ENCODE measurements around the gene GNB1L.

GNB1L gene

GRCh38 chr22:19859861-19860510, 5.3 kb upstream of the GNB1L start:
- no peak for DNase-seq

DNA sequence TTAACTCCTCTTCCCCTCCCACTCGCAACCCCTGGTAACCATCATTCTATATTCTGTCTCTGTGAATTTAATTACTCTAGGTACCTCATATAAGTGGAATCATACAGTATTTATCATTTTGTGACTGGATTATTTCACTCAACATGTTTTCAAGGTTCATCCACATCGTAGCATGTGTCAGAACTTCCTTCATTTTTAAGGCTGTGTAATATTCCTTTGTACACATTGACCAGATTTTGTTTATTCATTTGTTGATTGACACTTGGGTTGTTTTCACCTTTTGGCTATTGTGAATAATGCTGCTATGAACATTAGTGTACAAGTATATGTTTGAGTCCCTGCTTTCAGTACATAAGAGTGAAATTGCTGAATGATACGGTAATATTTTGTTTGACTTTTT, 2.7 kb upstream of the GNB1L start:
- DNase-seq: no peak

- DNase-seq: no peak
Measured at GRCh38 chr22:19855504-19856409, 1.1 kb upstream of the GNB1L start.

GRCh38 chr22:19853879-19854777, 546 bp downstream of the GNB1L start:
- no peak for DNase-seq

DNA sequence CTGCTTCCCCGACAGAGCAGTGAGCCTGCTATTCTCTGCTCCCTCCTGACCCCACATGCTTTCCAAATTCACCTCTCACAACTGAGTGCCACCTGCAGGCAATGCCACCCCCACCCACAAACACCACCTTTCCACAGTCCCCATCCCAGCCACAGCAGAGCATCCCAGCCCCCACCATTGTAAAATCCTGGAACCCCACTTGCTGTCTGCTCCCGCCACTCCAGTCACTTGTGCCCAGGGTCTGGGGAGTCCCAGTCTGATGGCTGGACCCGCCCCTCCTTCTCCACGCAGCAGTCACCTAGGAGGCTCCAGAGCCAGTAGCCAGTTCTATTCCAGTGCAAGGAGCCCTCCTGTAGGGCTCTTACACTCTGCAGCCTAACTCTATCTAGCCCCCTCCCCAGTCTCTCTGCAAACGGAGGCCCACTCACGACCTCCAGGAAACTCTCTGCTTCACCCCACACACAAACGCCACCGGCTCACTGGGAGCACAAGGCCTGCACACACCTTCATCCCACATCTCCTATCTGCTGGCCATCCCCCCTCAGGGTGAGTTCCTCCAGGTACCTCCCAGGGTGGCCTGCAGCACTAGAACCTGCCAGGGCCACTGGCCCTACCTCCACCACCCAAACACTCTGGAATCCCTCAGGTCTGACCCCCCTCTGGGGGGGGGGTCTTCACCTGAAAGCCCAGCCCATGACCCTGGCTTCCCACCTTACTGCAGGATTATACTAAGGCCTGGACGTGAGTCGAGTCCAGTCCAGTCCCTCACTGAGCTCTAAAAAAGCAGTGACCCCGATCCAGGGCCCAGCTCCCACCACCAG, 1.4 kb downstream of the GNB1L start:
- no peak for DNase-seq

- no peak for DNase-seq
Measured at GRCh38 chr22:19852177-19852781, 2.4 kb downstream of the GNB1L start.

DNA sequence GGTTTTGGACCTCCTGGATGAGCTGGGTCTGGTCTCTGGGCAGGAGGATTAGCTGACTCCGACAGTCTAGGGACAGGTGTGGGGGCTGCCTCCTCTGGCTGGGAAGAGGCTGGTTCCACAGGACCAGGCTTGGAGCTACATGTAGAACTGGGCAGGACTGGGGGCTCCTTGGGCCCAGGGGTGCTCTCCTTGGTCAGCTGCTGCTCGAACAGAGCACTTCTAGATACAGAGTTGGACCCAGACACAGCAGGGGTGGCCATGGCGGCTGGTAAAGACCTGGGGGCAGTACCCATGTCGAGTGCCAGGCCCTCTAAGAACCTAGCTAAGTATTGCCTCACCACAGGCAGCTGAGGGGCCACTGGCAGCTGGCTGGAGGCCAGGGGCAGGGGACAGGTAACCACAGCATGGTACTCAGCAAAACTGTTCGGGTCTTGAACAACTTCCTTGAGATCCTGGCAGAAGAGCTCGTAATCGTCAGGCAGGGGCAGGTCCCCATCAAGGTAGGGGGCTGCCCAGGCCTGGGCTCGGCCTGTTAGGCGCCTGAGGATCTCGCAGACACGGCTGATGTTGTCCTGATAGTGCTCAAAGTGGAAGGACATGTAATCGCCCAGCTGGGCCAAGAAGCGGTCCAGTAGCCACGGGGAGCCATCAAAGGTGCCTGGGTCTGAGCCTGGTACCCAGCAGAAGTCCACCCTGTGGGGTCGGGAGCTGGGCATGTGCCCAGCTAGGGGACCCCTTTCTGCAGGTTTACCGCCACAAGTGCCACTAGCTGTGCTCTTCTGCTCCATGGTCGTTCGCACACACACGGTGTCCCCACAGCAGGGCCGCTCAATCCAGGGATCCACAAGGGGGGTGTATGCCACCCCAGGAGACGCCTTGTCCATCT, 3.1 kb downstream of the GNB1L start:
- no peak for DNase-seq

DNA sequence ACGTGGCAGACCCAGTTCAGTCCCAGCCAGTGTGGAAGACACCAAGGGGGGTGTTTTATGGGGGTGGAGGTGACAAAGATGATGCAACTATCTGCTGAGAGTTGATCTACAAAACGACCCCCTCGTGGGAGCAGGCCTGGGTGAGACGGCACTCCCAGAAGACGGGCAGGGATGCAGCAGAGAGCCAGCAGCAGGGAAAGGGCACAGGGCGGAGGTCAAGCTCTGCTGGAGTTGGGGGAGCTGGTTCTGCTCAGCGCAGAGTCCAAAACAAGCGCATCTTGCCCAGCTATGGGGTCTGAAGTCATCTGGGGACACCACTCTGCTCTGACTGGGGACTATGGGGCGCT, 3.9 kb downstream of the GNB1L start:
- no peak for DNase-seq

DNA sequence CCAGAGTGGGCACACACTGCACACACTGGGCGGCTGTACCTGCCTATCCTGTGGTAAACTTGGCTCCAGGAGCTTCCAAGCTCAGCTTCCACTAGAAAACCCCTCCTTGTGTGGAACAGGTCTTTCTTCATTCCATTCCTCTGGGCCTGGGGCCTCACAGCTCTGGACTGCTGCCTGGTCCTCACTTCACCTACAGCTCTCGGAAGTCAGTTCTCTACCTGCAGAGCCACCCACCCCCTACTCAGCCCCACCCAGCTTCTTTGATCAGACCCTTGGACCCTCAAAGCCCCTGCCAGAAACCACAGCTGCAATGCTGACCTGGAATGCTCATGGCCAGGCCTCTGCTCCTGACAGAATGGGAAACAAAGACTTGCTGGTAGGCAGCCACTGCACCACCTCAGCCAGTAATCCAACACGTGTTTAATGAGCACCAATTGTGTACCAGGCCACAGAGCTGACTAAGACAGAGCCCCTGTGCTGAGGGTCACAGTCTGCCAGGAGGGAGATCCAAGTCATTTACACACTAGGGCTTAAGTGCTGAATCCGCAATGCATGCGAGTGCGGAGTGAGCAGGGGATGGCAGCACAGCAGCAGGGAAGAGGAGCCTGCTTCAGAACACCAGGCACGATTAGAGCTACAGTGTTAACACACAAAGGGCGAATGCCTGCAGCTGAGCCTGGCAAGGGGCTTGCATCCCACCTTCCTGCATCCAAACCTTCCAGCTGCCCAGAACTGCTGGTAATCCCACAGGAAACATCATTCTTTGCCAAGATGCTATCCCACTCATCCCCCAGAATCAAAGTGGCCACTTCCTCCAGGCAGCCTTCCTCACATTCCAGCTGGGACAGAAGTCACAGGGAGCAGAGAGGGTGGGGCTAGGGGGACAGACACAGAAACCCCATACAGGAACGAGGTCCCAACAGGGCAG, 4.6 kb downstream of the GNB1L start:
- DNase-seq: no peak

- no peak for DNase-seq
Measured at GRCh38 chr22:19848298-19849224, 6.1 kb downstream of the GNB1L start.

DNA sequence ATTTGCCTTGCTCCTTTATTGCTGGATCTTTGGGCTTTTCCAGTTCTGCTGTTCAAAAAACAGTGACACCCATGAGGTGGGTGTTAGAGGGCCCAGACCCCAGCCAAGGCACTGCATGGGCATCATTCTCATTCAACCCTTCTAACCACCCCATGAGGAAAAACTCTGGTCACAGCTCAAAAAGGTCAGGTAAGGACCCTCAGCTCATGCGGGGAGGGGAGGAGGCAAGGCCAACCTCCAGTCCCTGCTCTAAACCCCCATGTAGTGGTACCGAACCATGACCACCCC, 7.4 kb downstream of the GNB1L start:
- DNase-seq: no peak

DNA sequence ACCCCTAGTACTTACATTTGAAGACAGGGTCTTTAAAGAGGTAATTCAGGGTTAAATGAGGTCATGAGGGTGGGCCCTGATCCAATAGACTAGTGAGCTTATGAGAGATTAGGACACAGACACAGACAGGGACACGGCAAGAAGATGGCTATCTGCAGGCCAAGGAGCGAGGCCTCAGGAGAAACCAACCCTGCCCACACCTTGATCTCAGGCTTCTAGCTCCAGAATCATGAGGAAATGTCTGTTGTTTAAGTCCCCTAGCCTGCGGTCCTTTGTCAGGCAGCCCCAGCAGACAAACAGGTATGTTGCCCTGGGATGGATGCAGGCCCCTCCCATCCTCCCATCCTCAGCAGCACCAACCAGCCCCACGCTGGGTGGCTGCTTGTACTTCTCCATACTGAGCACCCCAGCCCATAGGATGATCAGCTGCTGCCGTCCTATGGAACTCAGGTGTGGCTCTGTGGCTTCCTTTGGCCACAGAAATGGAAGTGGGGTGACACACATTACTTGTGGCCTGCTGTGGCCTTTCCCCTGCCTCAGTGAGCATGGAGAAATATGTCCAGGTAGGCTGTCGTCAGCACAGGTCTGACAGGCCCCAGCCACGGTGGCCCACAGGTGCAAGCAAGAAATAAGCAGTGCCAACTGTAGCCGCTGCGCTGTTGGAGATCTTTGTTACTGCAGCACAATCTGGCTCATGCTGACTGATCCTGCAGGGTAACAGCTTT, 7.9 kb downstream of the GNB1L start:
- DNase-seq: no peak

- no peak for DNase-seq
Measured at GRCh38 chr22:19845054-19845722, 9.5 kb downstream of the GNB1L start.

DNA sequence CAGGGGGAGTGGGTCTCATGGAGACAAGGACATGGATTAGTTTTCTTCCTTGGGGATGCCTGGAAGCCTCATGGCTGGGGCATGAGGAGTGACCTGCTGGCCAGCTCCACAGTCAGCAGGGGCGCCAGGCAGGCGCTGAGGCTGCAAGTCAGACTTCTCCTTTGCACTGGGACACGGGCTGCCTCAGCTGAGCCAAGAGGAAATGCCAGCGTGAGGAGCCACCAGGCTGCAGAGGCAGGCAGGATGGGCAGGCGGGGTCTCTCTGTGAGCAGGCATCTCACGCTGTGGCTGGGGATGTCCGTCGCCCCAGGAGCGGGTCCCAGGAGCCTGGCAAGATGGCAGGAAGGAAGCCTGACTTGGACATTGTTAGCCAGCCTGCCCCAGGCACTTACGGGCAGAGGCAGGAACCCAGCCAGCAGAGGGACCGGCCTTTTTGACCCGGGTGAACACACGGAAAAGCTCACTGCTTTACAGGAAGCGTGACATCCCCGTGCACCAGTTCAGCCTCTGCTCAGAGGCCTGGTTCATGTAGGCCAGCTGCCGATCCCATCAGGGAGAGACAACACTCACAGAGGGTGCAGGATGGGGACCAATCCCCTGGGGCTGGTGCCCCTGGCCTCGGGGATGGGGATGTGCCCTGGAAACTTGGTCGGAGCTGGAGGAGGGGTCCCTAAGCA, 10.2 kb downstream of the GNB1L start:
- DNase-seq: no peak

GRCh38 chr22:19843857-19844376, 10.8 kb downstream of the GNB1L start:
- no peak for DNase-seq

- peak; percentile 26 for DNase-seq
Measured at GRCh38 chr22:19843107-19843856, 11.4 kb downstream of the GNB1L start.
